Lower lobe of right lung (tissue), 2 donors: Measurements from ENCODE around the gene PTPRE. TPM values are rescaled to one million over a fixed set of nuclear protein-coding genes. Genes with fewer than 3 reads are reported as not detected.

Source experiments
- ATAC-seq, 2 donors: fragments of 200-7000 bp; cut with Tn5 transposase; one replicate each; pipeline ENCODE4 v1.9.1; 2020 to 2022; ENCODE audit warnings: mild to moderate bottlenecking in 2 of 2, moderate library complexity in 2 of 2
- DNase-seq: peaks from one replicate; pipeline ENCODE4 v3.0.0-alpha.2; 2020
- H3K27ac ChIP-seq: fragments of 200-600 bp; one replicate; pipeline ENCODE4 v1.8.0; 2022
- H3K27me3 ChIP-seq: fragments of 200-600 bp; one replicate; pipeline ENCODE4 v1.8.0; 2022; ENCODE audit warnings: low read depth
- H3K36me3 ChIP-seq: fragments of 200-600 bp; one replicate; pipeline ENCODE4 v1.8.0; 2022; ENCODE audit warnings: mild to moderate bottlenecking
- H3K4me1 ChIP-seq: fragments of 200-600 bp; one replicate; pipeline ENCODE4 v1.8.0; 2022
- H3K4me3 ChIP-seq: fragments of 200-600 bp; one replicate; pipeline ENCODE4 v1.8.0; 2022; ENCODE audit warnings: mild to moderate bottlenecking
- H3K9me3 ChIP-seq: fragments of 200-600 bp; one replicate; pipeline ENCODE4 v1.8.0; 2022
- intact Hi-C: fragments of 100-400 bp; cut with DNase I; formaldehyde crosslinking; loops from one replicate; pipeline ENCODE4 v1.11.0; 2022
- total RNA-seq: library from RNA; stranded (reverse); fragmentation: NEBNext Ultra II Directional; extraction: Animal tissue kit (Norgen Biotek cat#: 25700); gene quantifications from one replicate; pipeline ENCODE4 v1.2.1, GENCODE V29; 2021
- TF ChIP-seq, protein P1 (sequence below): fragments of 200-600 bp; IDR thresholded peaks from one replicate; pipeline ENCODE4 v1.8.0; 2022; ENCODE audit warnings: antibody characterized with exemption, mild to moderate bottlenecking
- donor health status: DM: no; HTN: yes; CAD: no; lungs with severe emphysema.

The PTPRE gene
- total RNA-seq, 1 donor from 2014 or later, result 60.5 TPM

DNA sequence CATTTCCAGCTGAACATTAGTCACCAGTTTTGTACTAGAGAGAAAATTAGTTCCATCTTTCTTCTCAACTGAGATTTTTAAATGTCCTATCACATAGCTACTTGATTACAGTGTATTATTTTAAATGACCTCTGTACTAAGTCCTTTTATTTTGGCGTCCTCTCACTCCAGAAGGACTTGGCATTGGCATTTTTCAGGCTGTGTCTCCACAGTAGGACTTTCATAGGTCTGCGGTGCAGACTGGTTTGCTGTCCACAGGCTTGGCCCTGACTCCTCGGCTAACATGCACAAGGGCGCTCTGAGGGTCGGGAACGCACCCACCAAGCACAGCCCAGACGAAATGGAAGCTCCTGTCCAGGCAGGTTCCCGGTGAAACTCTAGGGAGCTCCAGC lies 6.5 kb downstream of the PTPRE start:
- TF ChIP-seq, protein P1, sequence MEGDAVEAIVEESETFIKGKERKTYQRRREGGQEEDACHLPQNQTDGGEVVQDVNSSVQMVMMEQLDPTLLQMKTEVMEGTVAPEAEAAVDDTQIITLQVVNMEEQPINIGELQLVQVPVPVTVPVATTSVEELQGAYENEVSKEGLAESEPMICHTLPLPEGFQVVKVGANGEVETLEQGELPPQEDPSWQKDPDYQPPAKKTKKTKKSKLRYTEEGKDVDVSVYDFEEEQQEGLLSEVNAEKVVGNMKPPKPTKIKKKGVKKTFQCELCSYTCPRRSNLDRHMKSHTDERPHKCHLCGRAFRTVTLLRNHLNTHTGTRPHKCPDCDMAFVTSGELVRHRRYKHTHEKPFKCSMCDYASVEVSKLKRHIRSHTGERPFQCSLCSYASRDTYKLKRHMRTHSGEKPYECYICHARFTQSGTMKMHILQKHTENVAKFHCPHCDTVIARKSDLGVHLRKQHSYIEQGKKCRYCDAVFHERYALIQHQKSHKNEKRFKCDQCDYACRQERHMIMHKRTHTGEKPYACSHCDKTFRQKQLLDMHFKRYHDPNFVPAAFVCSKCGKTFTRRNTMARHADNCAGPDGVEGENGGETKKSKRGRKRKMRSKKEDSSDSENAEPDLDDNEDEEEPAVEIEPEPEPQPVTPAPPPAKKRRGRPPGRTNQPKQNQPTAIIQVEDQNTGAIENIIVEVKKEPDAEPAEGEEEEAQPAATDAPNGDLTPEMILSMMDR, result no peak
- Histone ChIP-seq H3K27me3 (no peaks in the 10 kb centered on the region), H3K36me3 (no peaks in the 10 kb centered on the region), H3K27ac (no peak overlapping the region), H3K4me1 (peaks cover 10% of the 10 kb centered on the region), H3K4me3 (no peak overlapping the region), H3K9me3 (no peaks in the 10 kb centered on the region)
- intact Hi-C loops, result no loop called here
- ATAC-seq, result no peak
- DNase-seq, result no peak

- Histone ChIP-seq H3K27ac (no peak overlapping the region), H3K36me3 (no peaks in the 10 kb centered on the region), H3K4me1 (peaks cover 19% of the 10 kb centered on the region), H3K27me3 (no peaks in the 10 kb centered on the region), H3K4me3 (no peak overlapping the region), H3K9me3 (no peaks in the 10 kb centered on the region)
- ATAC-seq (no peak), DNase-seq (no peak)
- TF ChIP-seq, protein P1, result no peak
- intact Hi-C loops, result no loop called here
Measured at GRCh38 chr10:127915324-127915723, 8.4 kb downstream of the PTPRE start.

DNA sequence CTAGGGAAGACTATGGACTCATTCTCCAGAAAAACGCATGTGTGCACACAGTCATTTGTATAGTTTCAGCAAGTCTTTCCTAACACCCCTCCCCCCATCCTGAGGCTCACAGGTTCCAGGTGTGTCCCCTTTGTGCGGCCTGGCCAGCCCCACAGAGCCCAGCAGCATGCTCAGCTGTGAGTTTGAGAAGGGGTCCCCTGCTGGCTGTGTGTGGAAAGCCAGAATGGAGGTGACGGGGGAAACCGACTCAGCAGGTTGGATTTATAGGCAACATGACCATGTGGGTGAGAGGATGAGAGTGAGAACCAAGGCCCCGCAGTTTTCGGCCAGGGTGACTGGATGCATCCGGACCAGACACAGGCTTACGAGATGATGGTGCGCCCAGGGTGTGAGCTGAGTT lies 9.9 kb downstream of the PTPRE start:
- H3K36me3 ChIP-seq, result no peaks in the 10 kb centered on the region
- H3K4me3 ChIP-seq, result no peak overlapping the region
- peaks cover 33% of the 10 kb centered on the region for H3K4me1 ChIP-seq
- H3K27me3 ChIP-seq, result no peaks in the 10 kb centered on the region
- ATAC-seq (no peak), DNase-seq (no peak)
- H3K9me3 ChIP-seq, result no peaks in the 10 kb centered on the region
- no peak overlapping the region for H3K27ac ChIP-seq
- TF ChIP-seq, protein P1, result no peak
- intact Hi-C loops, result no loop called here

DNA sequence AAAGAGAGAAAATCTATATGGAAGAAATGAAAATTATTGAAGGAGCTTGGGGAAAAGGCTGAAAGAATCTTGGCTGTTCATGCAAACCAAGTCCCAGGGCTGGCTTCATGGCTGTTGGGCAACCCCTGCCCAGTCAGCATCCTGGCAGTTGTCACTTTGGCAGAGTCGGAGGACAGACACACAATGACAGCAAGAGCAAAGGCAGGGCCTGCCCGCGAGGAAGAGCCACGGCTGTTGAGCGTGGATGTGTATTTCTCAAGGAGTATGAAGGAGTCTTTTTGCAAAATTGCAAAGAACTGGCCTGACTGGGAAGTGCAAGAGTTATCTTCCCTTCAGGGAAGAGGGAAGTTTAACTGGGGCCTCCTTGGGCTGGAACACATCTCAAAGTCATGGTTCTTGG lies 11.7 kb downstream of the PTPRE start:
- DNase-seq (no peak), ATAC-seq (no peak)
- intact Hi-C loops, result no loop called here
- Histone ChIP-seq H3K36me3 (no peaks in the 10 kb centered on the region), H3K4me1 (peaks cover 50% of the 10 kb centered on the region), H3K27me3 (no peaks in the 10 kb centered on the region), H3K9me3 (no peaks in the 10 kb centered on the region), H3K27ac (no peak overlapping the region), H3K4me3 (no peak overlapping the region)
- TF ChIP-seq, protein P1, result no peak

DNA sequence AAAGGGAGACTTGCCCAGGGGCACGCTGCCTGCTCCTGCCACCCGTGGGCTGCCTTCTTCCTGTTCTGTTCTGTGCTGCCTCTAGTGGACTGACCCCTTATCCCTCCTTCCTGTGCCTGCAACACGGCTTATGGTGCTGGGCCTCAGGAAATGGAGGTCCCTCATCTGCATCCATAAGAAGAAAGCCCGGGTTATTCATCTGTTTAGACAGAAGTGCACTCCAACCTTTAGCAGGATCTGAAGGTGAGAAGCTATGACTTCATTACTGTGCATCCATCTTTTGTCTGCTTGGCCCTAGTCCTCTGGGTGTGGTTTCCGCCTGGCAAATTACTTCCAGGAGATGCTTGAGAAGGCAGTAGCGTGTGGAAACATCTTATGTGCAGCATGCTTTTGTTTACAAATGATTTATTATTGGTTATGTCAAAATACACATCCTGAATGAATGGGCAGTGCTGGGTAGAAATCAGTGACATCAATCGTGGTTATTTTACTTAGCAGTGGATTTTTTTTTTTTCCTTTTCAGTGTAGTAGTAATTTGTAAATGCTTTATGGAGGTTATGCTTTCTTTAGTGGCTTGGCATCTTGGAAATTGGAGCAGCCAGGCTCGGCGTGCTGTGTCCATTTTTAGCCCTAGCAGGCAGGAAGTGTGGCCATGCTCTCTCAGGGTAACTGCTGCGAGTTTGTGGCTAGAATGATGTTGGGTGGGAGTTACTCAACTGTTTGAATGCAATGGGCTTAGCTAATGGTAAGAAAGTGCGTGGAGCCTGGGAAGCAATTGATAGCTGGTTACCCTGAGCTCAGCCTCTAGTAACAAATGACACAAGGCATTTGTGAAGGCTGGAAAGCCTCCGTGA lies 12.7 kb downstream of the PTPRE start:
- intact Hi-C loops, result no loop called here
- H3K4me3 ChIP-seq, result no peak overlapping the region
- DNase-seq, result no peak
- no peaks in the 10 kb centered on the region for H3K27me3 ChIP-seq
- ATAC-seq, result peak in 1 of 2 donors; percentile 13
- H3K4me1 ChIP-seq, result peaks cover 58% of the 10 kb centered on the region
- no peaks in the 10 kb centered on the region for H3K9me3 ChIP-seq
- H3K27ac ChIP-seq, result peak overlapping the region; percentile 63
- H3K36me3 ChIP-seq, result no peaks in the 10 kb centered on the region
- TF ChIP-seq, protein P1, result peak; percentile 26
